HG03378 (cell line): ENCODE measurements around the gene MRPS18A.

Experiments
- ATAC-seq: cut with Tn5 transposase; IDR thresholded peaks from one replicate; pipeline ENCODE4 v1.9.1; 2021; ENCODE audit warnings: mild to moderate bottlenecking, moderate library complexity; ENCODE audit not compliant: unreplicated experiment

MRPS18A gene

DNA sequence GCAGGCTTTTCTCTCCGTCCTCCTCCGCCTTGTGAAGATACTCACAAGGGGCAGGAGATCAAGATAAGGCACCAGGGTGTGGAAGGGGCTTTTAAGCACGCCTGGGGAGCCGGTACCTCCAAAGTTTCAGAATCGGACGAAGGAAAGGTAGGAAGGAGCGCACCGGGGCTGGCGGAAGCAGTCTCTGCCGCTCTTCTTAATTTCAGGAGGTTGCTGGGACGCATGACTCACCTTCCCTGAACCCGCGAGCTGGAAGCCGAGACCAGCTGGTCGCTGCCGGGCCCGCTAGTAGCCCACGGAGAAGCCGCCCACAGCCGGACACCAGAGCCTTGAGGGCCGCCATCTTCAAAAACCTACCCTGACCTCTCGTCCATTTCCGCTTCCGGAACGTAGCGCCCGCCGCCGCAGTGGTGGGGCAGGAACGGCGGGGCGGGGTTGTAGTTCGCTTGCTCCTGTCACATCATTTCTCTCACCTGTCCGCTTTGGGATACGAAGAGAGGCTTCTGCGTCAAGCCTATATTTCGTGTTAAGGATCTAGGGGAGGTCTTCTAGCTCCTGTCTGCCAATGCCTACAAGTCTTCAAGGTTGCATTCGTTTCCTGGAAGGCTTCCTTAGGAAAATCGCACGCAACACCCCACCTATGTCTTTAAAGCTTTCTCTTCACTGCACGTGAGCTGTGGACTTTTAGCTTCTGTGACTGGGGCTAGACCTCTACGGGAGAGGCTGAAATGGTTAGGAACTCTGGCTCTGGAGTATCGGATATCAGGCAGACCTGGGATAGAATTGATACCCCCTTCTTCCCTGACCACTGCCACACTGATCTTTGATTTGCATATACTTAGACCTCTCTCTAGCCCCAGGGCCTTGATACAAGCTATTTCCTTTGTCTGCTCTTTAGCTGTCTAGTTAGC is at the start of gene MRPS18A:
Gene MRPS18A (minus strand): TSS at position 355 of the 911 bp plus-strand sequence. CDS start 12 bp downstream, at position 343.
- peak; percentile 82 for ATAC-seq

GRCh38 chr6:43736844-43737243 is 49.3 kb upstream of the MRPS18A start:
- ATAC-seq, result no peak

GRCh38 chr6:43736211-43736786 is 48.7 kb upstream of the MRPS18A start:
- ATAC-seq, result no peak

- ATAC-seq, result no peak
Observed at GRCh38 chr6:43735642-43736199, 48.1 kb upstream of the MRPS18A start.

DNA sequence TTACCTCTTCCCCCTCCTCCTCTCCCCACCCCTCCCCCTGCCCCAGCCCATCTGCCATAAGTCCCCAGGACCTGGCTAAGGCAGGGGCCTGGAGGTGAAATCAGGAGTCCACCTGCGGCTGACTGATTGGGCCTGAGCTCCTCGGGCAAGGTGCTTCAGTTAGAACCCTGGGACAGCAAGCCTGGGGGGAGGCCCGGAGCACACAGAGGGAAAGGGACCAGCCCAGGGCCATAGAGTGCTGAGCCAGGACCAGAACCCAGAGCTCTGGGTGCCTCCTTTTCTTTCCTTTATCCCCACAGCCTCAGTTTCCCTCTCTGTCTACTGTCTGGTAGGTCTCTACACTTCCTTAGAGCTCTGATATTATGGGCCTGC is 46.7 kb upstream of the MRPS18A start:
- no peak for ATAC-seq

DNA sequence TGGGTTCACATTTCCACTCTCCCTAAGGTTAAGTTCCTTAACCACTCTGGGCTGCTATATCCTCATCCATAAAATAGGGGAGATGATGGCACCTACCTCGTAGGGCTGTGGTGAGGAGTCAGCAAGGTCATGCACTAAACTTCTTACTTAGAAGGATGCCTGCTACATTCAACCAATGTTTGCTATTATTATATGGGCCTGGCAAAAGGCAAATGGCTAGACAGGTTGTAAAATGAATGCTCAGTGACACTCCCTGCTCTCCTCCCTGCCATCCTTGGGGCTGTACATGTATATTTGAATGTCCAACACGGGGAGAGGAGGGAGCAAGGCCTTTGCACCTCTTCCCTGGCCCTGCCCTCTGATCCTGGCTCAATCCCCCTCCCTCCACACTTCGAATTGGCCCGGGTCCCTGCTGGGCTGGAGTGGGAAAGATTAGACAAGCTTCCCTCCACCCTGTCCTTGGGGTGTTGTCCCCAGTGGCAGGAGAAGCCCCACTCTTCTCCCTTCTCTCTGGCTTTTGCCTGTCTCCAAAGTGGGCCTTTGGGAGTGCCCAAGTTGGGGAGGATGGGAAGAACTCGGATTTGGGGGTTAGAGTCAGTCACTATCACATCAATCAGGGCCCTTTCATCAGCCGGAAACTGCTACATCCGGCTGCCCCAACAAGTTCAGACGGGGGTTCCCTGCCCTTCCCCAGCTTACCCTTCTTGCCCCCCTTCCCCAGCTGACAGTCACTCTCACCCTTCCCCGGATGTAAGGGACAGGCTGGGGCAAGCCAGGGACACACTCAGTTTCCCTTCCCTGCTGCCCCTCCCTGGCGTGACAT is 46.1 kb upstream of the MRPS18A start:
- no peak for ATAC-seq

DNA sequence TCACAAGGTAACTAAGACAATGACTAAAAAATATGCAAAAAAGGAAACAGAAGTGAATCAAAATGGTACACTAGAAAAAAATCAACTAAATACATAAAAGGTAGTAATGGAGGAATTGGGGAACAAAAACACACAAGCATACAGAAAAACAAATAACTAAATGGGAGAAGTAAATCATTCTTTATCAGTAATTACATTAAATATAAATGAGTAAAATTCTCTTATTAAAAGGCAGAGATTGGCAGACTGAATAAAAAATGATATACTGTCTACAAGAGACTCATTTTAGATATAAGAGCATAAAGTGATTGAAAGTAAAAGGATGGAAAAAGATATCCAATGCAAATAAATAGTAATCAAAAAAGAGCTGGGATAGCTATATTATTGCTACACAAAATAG is 43.0 kb upstream of the MRPS18A start:
- ATAC-seq, result no peak

DNA sequence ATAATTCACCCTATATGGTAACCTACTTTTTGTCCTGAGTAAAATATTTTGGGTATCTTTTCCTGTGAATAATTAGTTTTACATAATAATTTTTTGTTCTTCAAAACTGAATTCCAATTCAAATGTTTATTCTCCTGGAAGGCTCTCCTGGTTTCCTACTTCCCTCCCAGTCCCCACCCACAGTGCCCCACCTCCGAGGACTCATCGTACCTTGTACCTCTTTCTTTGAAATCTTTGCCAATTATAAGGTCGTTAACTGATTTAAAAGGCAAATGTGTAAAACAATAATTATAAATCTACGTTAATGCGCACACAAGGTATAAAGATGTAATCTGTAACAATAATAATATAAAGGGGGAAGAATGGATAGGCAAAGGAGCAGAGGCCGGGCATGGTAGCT is 41.9 kb upstream of the MRPS18A start:
- ATAC-seq, result no peak

- ATAC-seq, result no peak
Observed at GRCh38 chr6:43728586-43728985, 41.0 kb upstream of the MRPS18A start.

- ATAC-seq, result no peak
Observed at GRCh38 chr6:43727634-43728033, 40.0 kb upstream of the MRPS18A start.

DNA sequence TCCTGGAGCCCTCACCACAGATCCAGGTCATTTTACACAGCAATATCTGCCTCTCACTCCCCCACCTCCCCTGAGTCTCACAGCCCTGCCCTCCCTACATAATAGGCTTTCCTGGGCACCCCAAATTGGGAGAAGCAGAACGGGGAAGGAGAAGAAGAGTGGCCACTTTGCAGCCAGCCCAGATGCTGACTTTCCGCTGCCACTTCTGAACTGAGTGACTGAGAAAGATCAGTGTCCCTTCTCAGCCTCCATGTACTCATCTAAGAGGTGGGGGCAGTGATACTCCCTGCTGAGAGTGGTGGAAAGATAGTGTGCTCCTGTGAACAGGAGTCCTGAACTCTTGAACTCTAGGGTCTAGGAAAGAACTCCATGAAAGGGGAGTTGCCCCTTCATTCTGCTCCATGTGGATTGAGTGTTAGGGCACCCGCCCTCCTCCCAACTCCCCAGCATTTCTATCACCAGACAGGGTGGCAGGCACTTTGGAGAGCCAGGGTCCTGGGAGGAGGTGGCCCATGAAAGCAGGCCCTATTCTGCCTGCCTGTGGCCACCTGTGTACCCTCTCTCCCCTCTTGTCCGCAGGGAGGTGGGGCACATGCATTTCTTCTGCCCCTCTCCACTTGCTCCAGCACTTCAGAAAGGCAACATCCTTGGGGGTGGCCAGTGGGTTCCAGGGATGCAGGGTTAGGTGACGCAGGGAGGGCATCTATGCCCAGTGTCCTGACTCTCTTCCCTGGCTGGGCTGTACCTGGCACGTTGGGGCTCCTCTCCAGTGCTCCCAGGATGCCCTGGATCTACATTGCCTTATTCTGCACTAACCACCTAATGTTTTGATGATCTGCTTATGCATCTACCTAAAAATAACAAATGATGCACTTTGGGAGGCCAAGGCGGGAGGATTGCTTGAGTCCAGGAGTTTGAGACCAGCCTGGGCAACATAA is 38.3 kb upstream of the MRPS18A start:
- ATAC-seq, result no peak

DNA sequence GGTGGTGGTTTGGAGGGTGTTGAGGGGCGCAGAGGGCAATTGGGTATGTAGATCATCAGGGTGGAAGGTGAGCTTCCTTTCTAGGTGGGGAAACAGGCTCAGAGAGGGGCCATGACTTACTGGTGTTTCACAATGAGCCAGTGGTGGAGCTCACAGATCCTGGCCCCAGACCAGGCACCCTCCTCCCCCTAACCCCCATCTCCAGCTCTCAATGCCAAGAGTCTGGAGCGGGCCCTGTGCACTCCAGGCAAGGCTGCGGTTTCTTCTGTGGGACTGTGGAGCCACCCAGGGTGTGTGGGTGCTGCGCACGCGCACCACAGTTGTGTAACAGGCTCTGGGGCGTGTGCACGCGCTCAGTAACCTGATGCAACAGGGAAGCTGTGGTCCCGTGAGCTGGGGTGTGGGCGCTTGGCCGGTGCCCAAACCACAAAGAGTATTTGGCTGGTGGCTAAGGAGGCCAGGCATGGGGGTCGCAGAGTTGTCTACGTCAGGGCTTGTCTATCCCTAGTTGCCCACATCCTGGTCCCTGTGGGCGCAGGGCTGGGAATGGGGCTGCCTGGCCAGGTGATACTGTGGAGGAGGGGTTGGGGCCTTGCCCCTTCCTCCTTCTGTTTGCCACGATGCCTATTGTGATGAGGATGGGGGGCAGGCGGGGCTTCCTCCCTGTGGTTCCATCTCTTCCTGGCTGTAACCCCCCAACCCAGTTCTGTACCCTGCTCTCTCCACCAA is 37.5 kb upstream of the MRPS18A start:
- ATAC-seq, result no peak

- ATAC-seq, result no peak
Observed at GRCh38 chr6:43724354-43724753, 36.8 kb upstream of the MRPS18A start.

GRCh38 chr6:43723737-43724295 is 36.2 kb upstream of the MRPS18A start:
- peak; percentile 63 for ATAC-seq

DNA sequence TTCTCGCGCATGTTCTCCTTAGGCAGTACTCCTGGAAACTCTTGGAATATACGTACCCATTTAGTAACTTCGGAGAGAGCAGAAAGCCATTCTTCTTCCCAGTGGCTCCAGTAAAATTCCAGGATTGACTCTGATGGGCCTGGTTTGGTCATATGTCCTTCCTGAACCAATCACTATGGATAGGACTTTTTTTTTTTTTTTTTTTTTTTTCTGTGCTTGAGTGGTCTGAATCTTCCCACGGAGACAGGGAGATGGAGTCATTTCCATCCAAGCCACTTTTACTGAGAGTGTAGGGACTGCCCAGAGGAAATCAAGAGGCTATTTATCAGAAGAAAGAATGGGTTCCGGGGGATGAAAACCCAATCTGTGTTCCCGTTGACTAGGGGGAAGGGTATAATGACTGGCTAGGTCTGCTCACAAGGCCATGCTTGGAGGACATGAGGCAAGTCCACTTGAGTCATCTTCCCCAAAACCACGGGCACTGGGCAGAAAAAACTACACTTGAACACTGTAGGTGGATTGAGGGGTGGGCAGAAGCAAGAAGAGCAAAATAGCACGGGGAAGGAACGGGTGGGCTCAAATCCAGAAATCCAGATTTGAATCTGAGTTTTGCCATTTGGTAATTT is 35.4 kb upstream of the MRPS18A start:
- no peak for ATAC-seq

DNA sequence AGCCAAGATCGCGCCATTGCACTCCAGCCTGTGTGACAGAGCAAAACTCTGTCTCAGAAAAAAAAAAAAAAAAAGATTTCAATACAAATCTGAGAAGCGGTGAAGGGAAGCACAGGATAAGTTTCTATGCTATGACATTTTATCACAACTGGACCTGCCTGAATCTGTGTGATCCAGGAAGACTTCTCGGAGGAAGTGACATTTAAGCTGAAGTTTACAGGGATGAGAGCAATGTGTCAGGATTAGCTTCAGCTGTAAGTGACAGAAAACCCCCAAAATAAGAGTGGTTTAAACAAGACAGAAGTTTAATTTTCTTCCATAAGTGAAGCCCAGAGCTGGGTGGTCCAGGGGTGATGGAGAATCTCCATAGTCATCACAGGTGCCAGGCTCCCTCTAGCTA is 33.4 kb upstream of the MRPS18A start:
- no peak for ATAC-seq

DNA sequence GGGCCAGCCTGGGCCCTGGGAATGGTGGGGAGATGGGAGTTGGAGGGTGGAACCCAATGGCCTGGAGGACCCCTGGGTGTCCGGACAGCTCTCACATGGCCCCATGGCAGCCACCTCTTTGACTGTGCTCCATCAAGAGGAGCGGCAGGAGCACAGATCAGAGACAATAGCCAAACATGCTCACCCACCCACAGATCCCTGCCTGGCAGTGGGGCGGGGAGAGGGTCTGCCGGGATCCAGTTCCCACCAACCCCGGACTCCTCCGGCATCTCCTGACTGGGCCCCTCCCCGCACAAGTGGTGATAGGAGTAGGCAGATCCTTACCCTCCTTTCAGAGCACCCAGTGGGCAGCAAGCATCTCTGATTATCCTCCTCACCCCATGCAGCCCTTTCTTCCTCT is 31.9 kb upstream of the MRPS18A start:
- ATAC-seq, result no peak

- ATAC-seq, result no peak
Observed at GRCh38 chr6:43718387-43719105, 31.0 kb upstream of the MRPS18A start.
